IMR-90 (cell line): Measurements from ENCODE around the gene KRT71. TPM values are rescaled to one million over a fixed set of nuclear protein-coding genes. Genes with fewer than 3 reads are reported as not detected.

Experiments
- ATAC-seq: fragments of 200-7000 bp; cut with Tn5 transposase; 2 replicates; pipeline ENCODE4 v1.9.1; 2020; ENCODE audit warnings: low read depth, mild to moderate bottlenecking, moderate library complexity
- BruUV-seq: library from RNA; stranded (reverse); fragments of 400-500 nt; replicated peaks from 2 replicates; lab custom pipeline; 2021; lab: Mats Ljungman, UMichigan
- CTCF ChIA-PET: fragments of 300-600 bp; formaldehyde crosslinking; extraction: SDS; loops from one replicate; lab custom pipeline; 2021; ENCODE audit warnings: antibody characterized with exemption; lab: Yijun Ruan, JAX
- POLR2A ChIA-PET: fragments of 300-600 bp; sonication (Branson Sonifier 250); formaldehyde crosslinking; loops from one replicate; lab custom pipeline; 2022; ENCODE audit warnings: antibody characterized with exemption; ENCODE audit not compliant: unreplicated experiment; lab: Charles Lee
- DNase-seq: peaks from one replicate; pipeline ENCODE4 v3.0.0; 2013
- H2AFZ ChIP-seq: replicated peaks from 2 replicates; pipeline ENCODE3; 2013; ENCODE audit warnings: low read length, mild to moderate bottlenecking; ENCODE audit not compliant: poor library complexity
- H2AK5ac ChIP-seq: 2 replicates; pipeline ENCODE4 v1.6.1; 2013; ENCODE audit warnings: low read depth, low read length, inconsistent platforms
- H2AK9ac ChIP-seq: replicated peaks from 2 replicates; pipeline ENCODE3; 2013; ENCODE audit warnings: mild to moderate bottlenecking, low read depth, low read length, moderate library complexity; ENCODE audit not compliant: poor library complexity
- H2BK120ac ChIP-seq: 2 replicates; pipeline ENCODE4 v1.6.1; 2013; ENCODE audit warnings: low read depth, low read length, inconsistent platforms
- H2BK15ac ChIP-seq: 3 replicates; pipeline ENCODE4 v1.6.1; 2013; ENCODE audit warnings: low read depth, low read length, inconsistent platforms
- H2BK20ac ChIP-seq: 2 replicates; pipeline ENCODE4 v1.6.1; 2013; ENCODE audit warnings: low read depth, mild to moderate bottlenecking, inconsistent platforms, low read length, moderate library complexity
- H2BK5ac ChIP-seq: 2 replicates; pipeline ENCODE4 v1.6.1; 2013; ENCODE audit warnings: mild to moderate bottlenecking, low read depth, low read length, inconsistent platforms; ENCODE audit not compliant: poor library complexity, severe bottlenecking
- H3K14ac ChIP-seq: replicated peaks from 2 replicates; pipeline ENCODE4 v1.6.1; 2013; ENCODE audit warnings: low read depth, low read length, inconsistent platforms
- H3K18ac ChIP-seq: 2 replicates; pipeline ENCODE4 v1.6.1; 2013; ENCODE audit warnings: low read depth, low read length, control low read depth
- H3K23ac ChIP-seq: 2 replicates; pipeline ENCODE4 v1.6.1; 2013; ENCODE audit warnings: low read depth, low read length, inconsistent platforms
- H3K27ac ChIP-seq: 2 replicates; pipeline ENCODE4 v1.5.1; 2013; ENCODE audit warnings: mild to moderate bottlenecking, control low read depth, low read length; ENCODE audit not compliant: insufficient read depth
- H3K27me3 ChIP-seq: 2 replicates; pipeline ENCODE4 v1.6.1; 2013; ENCODE audit warnings: low read length; ENCODE audit not compliant: control insufficient read depth, insufficient read depth
- H3K36me3 ChIP-seq: 2 replicates; pipeline ENCODE4 v1.6.1; 2013; ENCODE audit warnings: low read length, mixed read lengths; ENCODE audit not compliant: control insufficient read depth, insufficient read depth
- H3K4ac ChIP-seq: 2 replicates; pipeline ENCODE4 v1.6.1; 2013; ENCODE audit warnings: low read depth, low read length, inconsistent platforms
- H3K4me1 ChIP-seq: 2 replicates; pipeline ENCODE4 v1.6.1; 2013; ENCODE audit warnings: low read length, mixed read lengths; ENCODE audit not compliant: control insufficient read depth, insufficient read depth
- H3K4me2 ChIP-seq: 2 replicates; pipeline ENCODE4 v1.6.1; 2013; ENCODE audit warnings: low read depth, mild to moderate bottlenecking, control low read depth, low read length, moderate library complexity
- H3K4me3 ChIP-seq: 2 replicates; pipeline ENCODE4 v1.5.1; 2013; ENCODE audit warnings: low read depth, mild to moderate bottlenecking, control low read depth, low read length, moderate library complexity; ENCODE audit not compliant: insufficient read depth
- H3K56ac ChIP-seq: 2 replicates; pipeline ENCODE4 v1.6.1; 2013; ENCODE audit warnings: low read length, inconsistent platforms; ENCODE audit not compliant: insufficient read depth; ENCODE audit errors: extremely low read depth
- H3K79me1 ChIP-seq, 2 experiments: 2 replicates each; pipeline ENCODE4 v1.6.1; 2013; ENCODE audit warnings: low read length in 2 of 2, inconsistent platforms in 1 of 2, low read depth in 1 of 2
- H3K9ac ChIP-seq: 2 replicates; pipeline ENCODE4 v1.6.1; 2013; ENCODE audit warnings: low read depth, low read length, control low read depth
- H3K9me1 ChIP-seq: 2 replicates; pipeline ENCODE4 v1.6.1; 2013; ENCODE audit warnings: low read length, inconsistent platforms; ENCODE audit not compliant: insufficient read depth
- H3K9me3 ChIP-seq: 2 replicates; pipeline ENCODE4 v1.6.1; 2013; ENCODE audit warnings: low read length; ENCODE audit not compliant: control insufficient read depth, insufficient read depth
- H4K20me1 ChIP-seq: 2 replicates; pipeline ENCODE4 v1.6.1; 2013; ENCODE audit warnings: low read length, inconsistent platforms; ENCODE audit not compliant: insufficient read depth
- H4K5ac ChIP-seq: 2 replicates; pipeline ENCODE4 v1.6.1; 2013; ENCODE audit warnings: mild to moderate bottlenecking, low read depth, low read length, control low read depth
- H4K8ac ChIP-seq, 2 experiments: 2 replicates each; pipeline ENCODE4 v1.6.1; 2013; ENCODE audit warnings: low read depth in 2 of 2, low read length in 2 of 2, control low read depth in 1 of 2, inconsistent platforms in 1 of 2
- H4K91ac ChIP-seq: 2 replicates; pipeline ENCODE4 v1.6.1; 2013; ENCODE audit warnings: low read depth, low read length, inconsistent platforms; ENCODE audit not compliant: insufficient read depth
- BHLHE40 ChIP-seq: fragments of 150-350 bp; IDR thresholded peaks from 2 replicates; pipeline ENCODE4 v1.6.1; 2016; ENCODE audit warnings: mild to moderate bottlenecking, low read depth, low read length
- CEBPB ChIP-seq: IDR thresholded peaks from 2 replicates; pipeline ENCODE4 v1.6.1; 2012; ENCODE audit warnings: low read depth, low read length, improper control_type of control experiment
- ELK1 ChIP-seq: fragments of 150-350 bp; IDR thresholded peaks from 2 replicates; pipeline ENCODE4 v1.6.1; 2016; ENCODE audit warnings: low read depth, mild to moderate bottlenecking, low read length, moderate library complexity, borderline replicate concordance
- FOS ChIP-seq: fragments of 150-350 bp; IDR thresholded peaks from 2 replicates; pipeline ENCODE4 v1.6.1; 2016; ENCODE audit warnings: low read depth, low read length
- MAFK ChIP-seq: IDR thresholded peaks from 2 replicates; pipeline ENCODE4 v1.6.1; 2012; ENCODE audit warnings: low read depth, low read length, improper control_type of control experiment
- MXI1 ChIP-seq: IDR thresholded peaks from 2 replicates; pipeline ENCODE4 v1.6.1; 2012; ENCODE audit warnings: low read depth, mild to moderate bottlenecking, low read length, moderate library complexity, borderline replicate concordance
- NFE2L2 ChIP-seq: fragments of 150-350 bp; IDR thresholded peaks from 2 replicates; pipeline ENCODE4 v1.6.1; 2016; ENCODE audit warnings: low read depth, mild to moderate bottlenecking, low read length
- POLR2A ChIP-seq: IDR thresholded peaks from 2 replicates; pipeline ENCODE4 v1.6.1; 2012; ENCODE audit warnings: mild to moderate bottlenecking, low read depth, low read length
- RAD21 ChIP-seq: IDR thresholded peaks from 2 replicates; pipeline ENCODE4 v1.6.1; 2012; ENCODE audit warnings: low read length, improper control_type of control experiment
- RCOR1 ChIP-seq: IDR thresholded peaks from 2 replicates; pipeline ENCODE4 v1.6.1; 2012; ENCODE audit warnings: mild to moderate bottlenecking, low read length, improper control_type of control experiment; ENCODE audit not compliant: insufficient replicate concordance
- RFX5 ChIP-seq: IDR thresholded peaks from 2 replicates; pipeline ENCODE4 v1.8.0; 2012; ENCODE audit warnings: low read depth, mild to moderate bottlenecking, low read length, moderate library complexity
- SMC3 ChIP-seq: fragments of 150-350 bp; IDR thresholded peaks from 2 replicates; pipeline ENCODE4 v1.6.1; 2016; ENCODE audit warnings: low read depth, mild to moderate bottlenecking, antibody characterized with exemption, low read length, moderate library complexity
- USF2 ChIP-seq: fragments of 150-350 bp; IDR thresholded peaks from 2 replicates; pipeline ENCODE4 v1.6.1; 2017; ENCODE audit warnings: mild to moderate bottlenecking, antibody characterized with exemption, low read length, low read depth
- WGBS, 2 experiments: methylation state at CpG; one replicate each; pipeline versions ENCODE4 v1.1.5 to v1.1.7; 2013; ENCODE audit warnings: missing lambda C conversion rate in 2 of 2; ENCODE audit not compliant: insufficient read length in 1 of 2; ENCODE audit errors: extremely low coverage in 2 of 2; 5-methylcytosine and 5-hydroxymethylcytosine counted together
- dilution Hi-C: fragments of 300-500 bp; cut with HindIII; formaldehyde crosslinking; loops from one replicate; pipeline ENCODE4 v1.14.3; 2018; ENCODE audit warnings: low sequenced_read_pairs; ENCODE audit not compliant: unreplicated experiment
- in situ Hi-C: fragments of 300-500 bp; cut with MboI; formaldehyde crosslinking; loops from 3 replicates; pipeline ENCODE4 v1.14.3; 2019; ENCODE audit warnings: low sequenced_read_pairs, inconsistent platforms, mixed read lengths
- intact Hi-C: fragments of 100-400 bp; cut with micrococcal nuclease; formaldehyde crosslinking; loops from 2 replicates; pipeline ENCODE4 v1.10.0; 2022
- polyA plus RNA-seq, 3 experiments: library from polyadenylated mRNA; depleted of rRNA; stranded (reverse); fragments of >200 nt; gene quantifications; 2 replicates each; pipeline ENCODE4 v1.2.3, GENCODE V29; 2012; ENCODE audit warnings: low replicate concordance in 1 of 3
- total RNA-seq: library from RNA; depleted of rRNA; stranded (reverse); fragments of >200 nt; gene quantifications from 2 replicates; pipeline ENCODE4 v1.2.3, GENCODE V29; 2012

Gene KRT71
- total and polyA plus RNA-seq, 2 of the 4 experiments (the other 2 are of a cell fraction), result not detected

GRCh38 chr12:52513736-52514135, 39.2 kb downstream of the KRT71 start:
- Histone ChIP-seq H3K9me3 (no peaks in the 10 kb centered on the region), H2BK5ac (no peak overlapping the region), H3K56ac (no peak overlapping the region), H3K14ac (no peak overlapping the region), H3K4me1 (no peaks in the 10 kb centered on the region), H2BK120ac (no peak overlapping the region), H2AFZ (no peak overlapping the region), H2AK5ac (no peak overlapping the region), H3K4me3 (no peak overlapping the region), H3K79me1 (no peaks in the 10 kb centered on the region), H4K91ac (no peak overlapping the region), H3K9ac (no peak overlapping the region), H3K27ac (no peak overlapping the region), H4K5ac (no peak overlapping the region), H2BK15ac (no peak overlapping the region), H3K18ac (no peak overlapping the region), H4K20me1 (no peaks in the 10 kb centered on the region), H3K4me2 (no peak overlapping the region), H4K8ac (no peak overlapping the region), H2BK20ac (no peak overlapping the region), H3K23ac (no peak overlapping the region), H2AK9ac (no peak overlapping the region), H3K27me3 (peaks cover 19% of the 10 kb centered on the region), H3K4ac (no peak overlapping the region), H3K36me3 (no peaks in the 10 kb centered on the region), H3K9me1 (no peaks in the 10 kb centered on the region)
- ChIA-PET CTCF (no interaction called here), POLR2A (no interaction called here)
- dilution Hi-C loops (no loop called here), intact Hi-C loops (no loop called here), in situ Hi-C loops (no loop called here)
- no TSS peak for BruUV-seq
- WGBS, 2 experiments, result 52% methylated on average over 6 of the region's 6 CpGs; no CpG with 5 or more reads in 1 of the 2 experiments
- DNase-seq (no peak), ATAC-seq (no peak)
- no peak for TF ChIP-seq MAFK
- no peak for TF ChIP-seq ELK1
- no peak for TF ChIP-seq NFE2L2
- no peak for TF ChIP-seq RAD21
- TF ChIP-seq USF2, result no peak
- TF ChIP-seq SMC3, result no peak
- TF ChIP-seq CEBPB, result no peak
- no peak for TF ChIP-seq RFX5
- no peak for TF ChIP-seq BHLHE40
- TF ChIP-seq RCOR1, result no peak
- TF ChIP-seq MXI1, result no peak
- no peak for TF ChIP-seq FOS
- no peak for TF ChIP-seq POLR2A
